SK-N-MC (cell line): ENCODE results near the gene CINP.

ENCODE experiments used
- EZH2 ChIP-seq: fragments of 200-600 bp; sonication (generic); IDR thresholded peaks from one replicate; pipeline ENCODE4 v1.6.1; 2017; ENCODE audit warnings: antibody characterized with exemption
- FOXP2 ChIP-seq: optimal IDR thresholded peaks from 2 replicates; pipeline ENCODE3; 2011; ENCODE audit warnings: mild to moderate bottlenecking, moderate library complexity; ENCODE audit not compliant: insufficient read depth; ENCODE audit errors: extremely low read length, control extremely low read depth
- POLR2AphosphoS5 ChIP-seq: IDR thresholded peaks from 2 replicates; pipeline ENCODE4 v1.6.1; 2012; ENCODE audit warnings: mild to moderate bottlenecking, low read depth, low read length, borderline replicate concordance

DNA sequence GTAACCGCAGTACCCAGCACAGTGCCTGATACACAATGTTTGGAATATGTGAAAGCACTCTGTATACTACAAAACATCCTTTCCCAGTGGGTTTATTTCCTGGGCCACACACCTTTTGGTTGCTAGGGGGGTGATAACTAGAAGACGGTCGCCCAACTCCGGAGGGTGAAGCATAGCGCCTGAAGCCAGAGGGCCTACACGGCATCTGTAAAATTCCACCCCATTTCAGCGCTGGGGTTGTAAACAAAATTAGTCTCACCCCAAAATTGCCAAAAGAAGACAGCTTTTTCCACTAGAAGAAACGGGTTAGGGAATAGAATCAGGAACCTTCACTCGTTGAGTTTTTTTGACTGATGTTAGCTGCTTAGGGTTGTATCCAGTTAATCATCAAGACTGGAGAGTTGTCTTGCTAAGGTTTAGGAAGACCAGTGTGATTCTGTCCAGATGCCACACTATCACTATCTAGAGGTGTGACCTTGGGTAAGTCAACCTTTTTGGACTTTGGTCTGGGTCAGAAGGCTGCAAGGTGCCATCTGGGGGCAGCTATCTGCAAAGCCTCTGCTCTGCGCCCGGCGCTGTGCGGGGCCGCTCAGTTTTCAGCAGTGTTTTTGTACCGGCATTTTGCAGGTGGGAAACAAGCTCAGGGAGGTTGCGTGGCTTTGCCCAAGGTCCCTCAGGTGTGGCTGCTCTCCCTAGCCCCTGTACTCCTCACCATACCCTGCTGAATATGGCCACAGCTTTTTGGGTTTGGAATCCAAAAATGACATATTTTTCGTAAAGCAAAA, 41.8 kb downstream of the CINP start:
- TF ChIP-seq EZH2 (no peak), POLR2AphosphoS5 (no peak), FOXP2 (no peak)
